A549 (cell line): ENCODE results near the gene MBD2.

Experiments
- EP300 ChIP-seq, 2 experiments: fragments of >200 bp; sonication (Bioruptor Twin); formaldehyde crosslinking; IDR thresholded peaks; 2 replicates in 1 of 2; 3 replicates in 1 of 2; pipeline ENCODE4 v1.6.1; 2016 to 2017
- TF ChIP-seq, protein P1 (sequence below): fragments of >200 bp; sonication (Bioruptor Twin); formaldehyde crosslinking; IDR thresholded peaks from 3 replicates; pipeline ENCODE4 v1.5.1; 2016

DNA sequence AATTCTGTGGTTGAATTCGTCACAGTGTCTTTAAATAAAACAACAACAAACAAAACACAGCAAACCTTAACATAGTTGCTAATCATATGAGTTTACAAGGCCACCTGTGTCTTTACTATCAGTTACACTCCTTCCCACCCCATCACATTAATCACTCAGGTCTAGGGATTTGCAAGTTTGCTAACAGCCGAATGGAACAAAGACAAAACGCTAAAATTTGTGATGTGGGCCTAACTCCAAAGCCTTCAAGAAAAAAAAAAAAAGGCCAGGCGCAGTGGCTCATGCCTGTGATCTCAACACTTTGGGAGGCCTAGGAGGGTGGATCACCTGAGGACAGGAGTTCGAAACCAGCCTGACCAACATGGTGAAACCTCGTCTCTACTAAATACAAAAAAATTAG lies 44.3 kb upstream of the MBD2 start:
- TF ChIP-seq, protein P1, sequence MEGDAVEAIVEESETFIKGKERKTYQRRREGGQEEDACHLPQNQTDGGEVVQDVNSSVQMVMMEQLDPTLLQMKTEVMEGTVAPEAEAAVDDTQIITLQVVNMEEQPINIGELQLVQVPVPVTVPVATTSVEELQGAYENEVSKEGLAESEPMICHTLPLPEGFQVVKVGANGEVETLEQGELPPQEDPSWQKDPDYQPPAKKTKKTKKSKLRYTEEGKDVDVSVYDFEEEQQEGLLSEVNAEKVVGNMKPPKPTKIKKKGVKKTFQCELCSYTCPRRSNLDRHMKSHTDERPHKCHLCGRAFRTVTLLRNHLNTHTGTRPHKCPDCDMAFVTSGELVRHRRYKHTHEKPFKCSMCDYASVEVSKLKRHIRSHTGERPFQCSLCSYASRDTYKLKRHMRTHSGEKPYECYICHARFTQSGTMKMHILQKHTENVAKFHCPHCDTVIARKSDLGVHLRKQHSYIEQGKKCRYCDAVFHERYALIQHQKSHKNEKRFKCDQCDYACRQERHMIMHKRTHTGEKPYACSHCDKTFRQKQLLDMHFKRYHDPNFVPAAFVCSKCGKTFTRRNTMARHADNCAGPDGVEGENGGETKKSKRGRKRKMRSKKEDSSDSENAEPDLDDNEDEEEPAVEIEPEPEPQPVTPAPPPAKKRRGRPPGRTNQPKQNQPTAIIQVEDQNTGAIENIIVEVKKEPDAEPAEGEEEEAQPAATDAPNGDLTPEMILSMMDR: no peak
- TF ChIP-seq EP300 (IDR thresholded peaks at IDR 0.05): no peak
